HG03097 (cell line): ENCODE measurements around the gene SCML2.
"Not testable (repeated sequence)": the region's sequence is repeated elsewhere in the genome, so short reads cannot be mapped to it uniquely, and the experiment has no call there.

Experiments used
- ATAC-seq: cut with Tn5 transposase; IDR thresholded peaks from one replicate; pipeline ENCODE4 v1.9.1; 2021; ENCODE audit not compliant: unreplicated experiment, low FRiP score

Gene SCML2

GRCh38 chrX:18272222-18272621 lies 82.3 kb downstream of the SCML2 start:
- no peak for ATAC-seq

DNA sequence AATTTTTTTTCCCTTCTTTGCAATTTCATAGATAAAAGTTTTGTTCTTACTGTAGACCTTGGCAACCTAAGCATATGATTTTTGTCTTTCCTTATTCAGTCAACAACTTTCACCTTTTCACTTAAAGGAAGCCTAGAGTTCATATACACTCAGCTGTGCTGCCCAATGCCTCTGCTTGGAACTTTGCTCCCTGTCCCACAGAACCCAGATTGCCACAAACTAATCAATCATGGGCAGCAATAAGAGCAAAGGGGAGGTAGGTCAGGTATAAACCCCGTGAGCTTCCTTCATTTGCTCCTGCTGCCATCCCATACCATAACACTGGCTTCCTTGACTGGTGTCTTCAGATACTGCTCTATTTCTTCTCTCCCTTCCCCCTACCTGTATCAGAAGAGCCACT lies 82.8 kb downstream of the SCML2 start:
- ATAC-seq: no peak

- no peak for ATAC-seq
Measured at GRCh38 chrX:18271309-18271708, 83.2 kb downstream of the SCML2 start.

DNA sequence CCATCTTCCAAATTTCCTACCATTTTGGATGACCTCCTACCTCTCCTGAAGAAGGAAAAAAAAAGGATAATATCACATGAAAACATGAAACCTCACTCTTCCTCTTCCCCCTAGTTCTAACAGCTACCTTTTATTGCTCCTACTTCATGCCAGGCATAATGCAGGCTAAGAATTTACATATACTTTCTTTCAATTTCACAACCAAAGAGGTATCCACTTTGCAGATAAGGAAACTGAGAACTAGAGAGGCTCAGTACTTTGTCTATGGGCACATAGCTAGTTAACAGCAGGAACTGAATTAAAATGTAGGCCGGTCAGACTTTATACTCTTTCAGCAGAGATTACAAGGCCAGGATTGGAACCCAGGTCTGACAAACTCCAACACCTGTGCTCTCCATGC lies 99.4 kb downstream of the SCML2 start:
- no peak for ATAC-seq

DNA sequence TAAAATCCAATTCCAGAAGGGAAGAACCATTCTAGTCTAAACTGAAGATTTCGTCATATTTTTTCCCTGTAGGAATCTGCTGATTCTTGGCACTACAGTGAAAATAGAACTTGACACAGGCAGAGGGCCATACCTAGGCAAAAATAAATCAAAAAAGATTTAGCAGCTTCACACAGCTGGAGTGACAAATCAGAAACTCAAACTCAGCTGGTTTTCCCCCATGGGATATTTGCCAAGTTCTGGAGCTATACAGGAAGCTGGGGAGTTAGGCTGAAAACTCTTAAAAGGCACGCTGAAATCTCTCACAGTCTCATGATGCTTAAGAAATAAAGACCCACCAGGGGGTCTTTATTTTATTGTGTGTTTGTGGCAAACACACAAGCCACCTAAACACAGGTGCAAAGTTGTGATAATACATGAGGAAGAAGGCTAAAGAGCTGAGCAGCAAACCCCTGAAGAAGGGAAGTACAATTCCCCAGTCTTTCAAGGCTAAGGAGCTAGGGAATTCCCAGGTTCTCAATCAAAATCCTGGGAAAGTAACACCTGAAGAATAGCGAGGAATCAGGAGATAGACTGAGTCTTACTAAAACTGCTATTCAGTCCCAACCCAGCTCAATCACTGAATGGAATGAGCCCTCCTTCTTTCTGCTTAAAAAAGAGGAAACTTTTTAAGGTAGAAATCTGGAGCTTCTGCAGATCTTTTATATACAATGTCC lies 101.7 kb downstream of the SCML2 start:
- no peak for ATAC-seq

GRCh38 chrX:18229646-18230045 lies 124.8 kb downstream of the SCML2 start:
- ATAC-seq: not testable (repeated sequence)

- no peak for ATAC-seq
Measured at GRCh38 chrX:18228069-18228468, 126.4 kb downstream of the SCML2 start.

DNA sequence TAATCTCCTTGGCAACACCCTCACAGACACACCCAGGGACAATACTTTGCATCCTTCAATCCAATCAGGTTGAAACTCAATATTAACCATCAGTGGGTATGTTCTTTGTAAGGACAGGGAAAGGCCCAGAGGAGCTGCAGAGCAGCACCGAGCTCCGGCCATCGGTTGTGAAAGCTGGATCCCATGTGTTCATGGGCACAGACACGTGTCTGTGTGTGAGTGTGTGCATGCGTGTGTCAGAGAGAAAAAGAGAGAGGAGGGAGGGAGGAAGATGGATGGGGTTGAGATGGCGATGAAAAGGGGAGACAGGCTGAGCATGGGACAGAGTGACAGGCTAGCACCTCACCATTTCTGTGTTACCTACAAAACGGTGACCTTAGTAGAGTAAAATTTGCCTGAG lies 127.0 kb downstream of the SCML2 start:
- ATAC-seq: no peak

DNA sequence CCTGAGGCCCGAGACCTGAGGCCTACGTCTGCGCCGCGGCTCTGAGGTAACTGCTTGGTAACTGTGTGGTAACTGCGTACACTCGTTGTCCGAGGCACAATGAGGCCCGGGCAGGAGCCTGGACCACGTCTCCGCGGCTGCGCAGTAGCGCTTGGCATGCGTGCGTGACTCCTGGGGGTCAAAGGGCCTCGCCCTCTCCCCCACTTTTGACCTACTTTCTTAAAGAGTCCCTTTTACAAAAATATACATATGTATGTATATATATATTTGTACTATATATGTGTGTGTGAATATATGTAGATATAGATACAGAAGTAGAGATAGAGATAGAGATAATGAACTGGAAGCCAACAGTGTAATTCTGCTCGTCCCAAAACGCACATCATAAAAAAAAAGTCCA lies 133.7 kb downstream of the SCML2 start, which contains the start of gene BEND2:
Gene BEND2 (minus strand): TSS at position 101 of the 400 bp plus-strand sequence. CDS start 136 bp downstream, outside the sequence.
- no peak for ATAC-seq

- ATAC-seq: no peak
Measured at GRCh38 chrX:18210470-18210869, 144.0 kb downstream of the SCML2 start.

DNA sequence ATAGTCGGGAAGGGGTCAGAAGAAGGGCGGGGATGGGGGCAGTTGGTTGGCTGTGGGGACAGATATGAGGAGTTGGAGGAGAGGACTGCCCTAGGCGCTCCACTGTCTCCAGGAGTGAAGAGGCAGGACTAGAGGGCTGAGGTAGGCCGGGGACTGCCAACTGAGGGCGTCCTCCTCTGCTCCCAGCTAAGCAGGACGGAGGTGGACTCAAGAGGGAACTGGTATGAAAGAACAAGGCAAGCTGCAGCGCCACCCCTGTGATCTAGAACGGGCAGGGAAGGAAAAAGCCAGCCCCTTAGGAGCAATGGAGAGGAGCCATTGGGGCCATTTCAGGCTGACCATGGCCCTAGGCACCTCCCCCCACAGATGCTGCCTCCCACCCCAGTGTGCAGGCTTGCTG lies 147.8 kb downstream of the SCML2 start:
- ATAC-seq: no peak

- ATAC-seq: no peak
Measured at GRCh38 chrX:18203631-18204030, 150.9 kb downstream of the SCML2 start.

DNA sequence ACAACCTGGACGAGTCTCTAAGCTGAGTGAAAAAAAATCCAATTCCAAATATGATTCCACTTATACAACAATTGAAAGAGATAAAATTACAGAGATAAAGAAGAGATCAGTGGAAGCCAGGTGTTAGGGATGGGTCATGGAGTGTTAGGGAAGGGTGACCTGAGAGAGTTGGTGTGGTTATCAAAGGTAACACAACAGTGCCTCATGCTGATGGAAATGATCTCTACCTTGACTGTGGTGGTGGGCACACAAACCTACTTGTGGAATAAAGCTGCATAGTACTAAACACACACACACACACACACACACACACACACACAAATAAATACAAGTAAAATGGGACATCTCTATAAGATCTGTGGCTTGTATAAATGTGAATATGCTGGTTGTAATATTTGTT lies 159.8 kb downstream of the SCML2 start:
- no peak for ATAC-seq
